ENCODE measurements around the gene CELF6. TPM values are rescaled to one million over a fixed set of nuclear protein-coding genes. Genes with fewer than 3 reads are reported as not detected.
"Not testable (repeated sequence)": the region's sequence is repeated elsewhere in the genome, so short reads cannot be mapped to it uniquely, and the experiment has no call there.

CELF6 gene
- total and polyA plus RNA-seq, 2 donors, result 0.99 to 17.7 TPM

DNA sequence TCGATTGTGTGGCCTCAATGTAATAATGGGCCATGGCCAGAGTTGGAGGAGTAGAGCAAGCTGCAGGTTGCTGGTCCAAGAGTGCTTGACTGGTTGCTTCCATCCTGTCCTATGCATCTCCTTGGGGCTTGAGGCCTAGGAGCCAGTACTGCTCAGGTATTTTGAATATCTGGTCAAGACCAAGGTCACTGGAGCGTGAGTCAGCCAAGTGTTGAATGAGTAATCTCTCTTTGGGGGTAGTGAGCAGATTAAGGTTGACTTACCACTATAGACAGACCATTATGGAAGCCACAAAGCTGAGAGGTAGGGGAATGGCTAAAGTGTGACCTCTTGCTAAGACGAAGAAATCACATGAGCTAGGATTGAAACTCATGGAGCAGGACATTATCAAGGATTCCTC is 38.2 kb downstream of the CELF6 start:
- WGBS, result 96% methylated on average over 3 of the region's 3 CpGs
- Histone ChIP-seq H3K27me3 (ENCODE audit: control insufficient read depth in 2 of 2, insufficient read depth in 1 of 2, low read length in 1 of 2) (no peaks in the 10 kb centered on the region), H3K4me3 (ENCODE audit: low read length in 2 of 2) (no peak overlapping the region), H3K36me3 (ENCODE audit: control insufficient read depth in 2 of 2, insufficient read depth in 2 of 2, low read length in 1 of 2) (no peaks in the 10 kb centered on the region), H3K9me3 (ENCODE audit: control insufficient read depth in 2 of 2, insufficient read depth in 1 of 2, low read length in 1 of 2) (no peaks in the 10 kb centered on the region), H3K27ac (ENCODE audit: low read depth in 1 of 2, low read length in 1 of 2) (no peak overlapping the region), H3K4me1 (ENCODE audit: control insufficient read depth in 2 of 2, insufficient read depth in 2 of 2, low read length in 2 of 2) (no peaks in the 10 kb centered on the region)
- no peak for DNase-seq (ENCODE audit: low read depth in 6 of 9, low spot score in 9 of 9)

DNA sequence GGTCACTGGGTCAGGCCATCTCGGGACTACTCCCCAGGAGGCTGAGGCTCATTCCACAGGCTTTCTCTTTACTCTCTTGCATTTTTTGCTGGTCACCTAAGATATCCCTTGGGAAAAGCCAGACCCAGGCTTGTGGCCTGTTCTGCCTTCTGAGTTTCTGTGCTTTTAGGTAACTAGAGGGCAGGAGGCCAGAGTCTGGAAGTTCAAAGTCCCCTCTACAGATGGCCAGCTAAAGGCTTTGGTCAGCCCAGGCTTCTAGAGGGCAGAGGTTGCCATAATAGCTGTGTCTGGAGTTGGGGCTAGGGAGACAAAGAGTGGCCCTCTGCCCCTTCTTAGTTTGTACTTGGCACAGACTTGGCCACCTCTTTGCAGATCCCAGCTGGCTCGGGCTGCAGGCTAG is 39.2 kb downstream of the CELF6 start:
- no peaks in the 10 kb centered on the region for H3K36me3 ChIP-seq (ENCODE audit: control insufficient read depth in 2 of 2, insufficient read depth in 2 of 2, low read length in 1 of 2)
- H3K27me3 ChIP-seq (ENCODE audit: control insufficient read depth in 2 of 2, insufficient read depth in 1 of 2, low read length in 1 of 2), result no peaks in the 10 kb centered on the region
- no peaks in the 10 kb centered on the region for H3K9me3 ChIP-seq (ENCODE audit: control insufficient read depth in 2 of 2, insufficient read depth in 1 of 2, low read length in 1 of 2)
- H3K4me3 ChIP-seq (ENCODE audit: low read length in 2 of 2), result no peak overlapping the region
- WGBS, result 90% methylated on average over 2 of the region's 2 CpGs
- H3K4me1 ChIP-seq (ENCODE audit: control insufficient read depth in 2 of 2, insufficient read depth in 2 of 2, low read length in 2 of 2), result no peaks in the 10 kb centered on the region
- H3K27ac ChIP-seq (ENCODE audit: low read depth in 1 of 2, low read length in 1 of 2), result no peak overlapping the region
- no peak for DNase-seq (ENCODE audit: low read depth in 6 of 9, low spot score in 9 of 9)

- DNase-seq (ENCODE audit: low read depth in 6 of 9, low spot score in 9 of 9), result no peak
- Histone ChIP-seq H3K4me3 (ENCODE audit: low read length in 2 of 2) (no peak overlapping the region), H3K36me3 (ENCODE audit: control insufficient read depth in 2 of 2, insufficient read depth in 2 of 2, low read length in 1 of 2) (no peaks in the 10 kb centered on the region), H3K4me1 (ENCODE audit: control insufficient read depth in 2 of 2, insufficient read depth in 2 of 2, low read length in 2 of 2) (no peaks in the 10 kb centered on the region), H3K27me3 (ENCODE audit: control insufficient read depth in 2 of 2, insufficient read depth in 1 of 2, low read length in 1 of 2) (no peaks in the 10 kb centered on the region), H3K9me3 (ENCODE audit: control insufficient read depth in 2 of 2, insufficient read depth in 1 of 2, low read length in 1 of 2) (no peaks in the 10 kb centered on the region), H3K27ac (ENCODE audit: low read depth in 1 of 2, low read length in 1 of 2) (no peak overlapping the region)
- 98% methylated on average over 1 of the region's 1 CpG for whole genome bisulfite sequencing
Observed at GRCh38 chr15:72278737-72279136, 41.2 kb downstream of the CELF6 start.

DNA sequence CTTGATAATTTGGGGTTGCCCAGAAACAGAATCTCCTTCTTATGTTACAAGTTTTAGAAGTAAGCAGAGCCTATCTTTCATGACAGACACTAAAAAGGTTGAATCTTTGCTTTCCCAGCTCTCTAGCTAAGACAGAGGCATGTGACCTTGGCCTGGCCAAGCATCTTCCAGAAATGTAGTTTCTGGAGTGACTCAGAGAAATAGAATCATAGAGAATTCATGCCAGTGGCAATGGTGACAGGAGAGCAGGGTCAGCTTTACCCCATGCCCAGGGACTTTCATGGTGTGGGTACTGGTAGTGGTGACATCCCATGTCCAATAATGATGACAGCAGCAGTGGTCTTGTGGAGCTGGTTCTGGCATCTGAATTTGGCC is 43.6 kb downstream of the CELF6 start:
- no peak for DNase-seq (ENCODE audit: low read depth in 6 of 9, low spot score in 9 of 9)
- Histone ChIP-seq H3K4me3 (ENCODE audit: low read length in 2 of 2) (no peak overlapping the region), H3K9me3 (ENCODE audit: control insufficient read depth in 2 of 2, insufficient read depth in 1 of 2, low read length in 1 of 2) (no peaks in the 10 kb centered on the region), H3K27me3 (ENCODE audit: control insufficient read depth in 2 of 2, insufficient read depth in 1 of 2, low read length in 1 of 2) (no peaks in the 10 kb centered on the region), H3K4me1 (ENCODE audit: control insufficient read depth in 2 of 2, insufficient read depth in 2 of 2, low read length in 2 of 2) (peaks cover 11 to 14% of the 10 kb centered on the region in 2 donors), H3K27ac (ENCODE audit: low read depth in 1 of 2, low read length in 1 of 2) (no peak overlapping the region), H3K36me3 (ENCODE audit: control insufficient read depth in 2 of 2, insufficient read depth in 2 of 2, low read length in 1 of 2) (no peaks in the 10 kb centered on the region)

GRCh38 chr15:72275635-72276325 is 44.2 kb downstream of the CELF6 start:
- H3K9me3 ChIP-seq (ENCODE audit: control insufficient read depth in 2 of 2, insufficient read depth in 1 of 2, low read length in 1 of 2); H3K4me3 ChIP-seq (ENCODE audit: low read length in 2 of 2); H3K27me3 ChIP-seq (ENCODE audit: control insufficient read depth in 2 of 2, insufficient read depth in 1 of 2, low read length in 1 of 2); H3K36me3 ChIP-seq (ENCODE audit: control insufficient read depth in 2 of 2, insufficient read depth in 2 of 2, low read length in 1 of 2); DNase-seq (ENCODE audit: low read depth in 6 of 9, low spot score in 9 of 9); H3K27ac ChIP-seq (ENCODE audit: low read depth in 1 of 2, low read length in 1 of 2): not testable (repeated sequence)
- H3K4me1 ChIP-seq (ENCODE audit: control insufficient read depth in 2 of 2, insufficient read depth in 2 of 2, low read length in 2 of 2), result peaks cover 11 to 19% of the 10 kb centered on the region in 2 donors

DNA sequence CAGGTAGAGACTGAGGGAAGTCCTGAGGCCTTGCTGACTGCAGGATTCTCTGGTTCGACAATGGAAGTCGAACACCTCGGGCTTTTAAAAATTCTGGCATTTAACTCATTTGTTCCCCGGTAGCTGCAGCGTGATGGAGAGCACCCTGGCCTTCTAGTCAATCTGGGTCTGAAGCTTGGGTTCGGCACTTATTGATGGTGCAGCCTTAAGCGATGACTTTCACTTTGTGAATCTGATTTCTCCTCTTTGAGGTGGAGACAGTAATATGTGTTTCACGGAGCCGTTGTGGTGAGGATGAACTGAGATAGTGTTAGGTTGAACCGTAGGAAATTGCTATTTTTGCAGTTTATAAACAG is 47.0 kb downstream of the CELF6 start:
- Histone ChIP-seq H3K27me3 (ENCODE audit: control insufficient read depth in 2 of 2, insufficient read depth in 1 of 2, low read length in 1 of 2) (no peaks in the 10 kb centered on the region), H3K9me3 (ENCODE audit: control insufficient read depth in 2 of 2, insufficient read depth in 1 of 2, low read length in 1 of 2) (no peaks in the 10 kb centered on the region), H3K4me3 (ENCODE audit: low read length in 2 of 2) (peak overlapping the region; percentile 34 to 86), H3K27ac (ENCODE audit: low read depth in 1 of 2, low read length in 1 of 2) (peak overlapping the region in 1 of 2 donors; percentile 67), H3K4me1 (ENCODE audit: control insufficient read depth in 2 of 2, insufficient read depth in 2 of 2, low read length in 2 of 2) (peaks cover 11 to 21% of the 10 kb centered on the region in 2 donors), H3K36me3 (ENCODE audit: control insufficient read depth in 2 of 2, insufficient read depth in 2 of 2, low read length in 1 of 2) (peaks cover 0 to 4% of the 10 kb centered on the region in 2 donors)
- 63% methylated on average over 10 of the region's 10 CpGs for WGBS
- no peak for DNase-seq (ENCODE audit: low read depth in 6 of 9, low spot score in 9 of 9)

DNA sequence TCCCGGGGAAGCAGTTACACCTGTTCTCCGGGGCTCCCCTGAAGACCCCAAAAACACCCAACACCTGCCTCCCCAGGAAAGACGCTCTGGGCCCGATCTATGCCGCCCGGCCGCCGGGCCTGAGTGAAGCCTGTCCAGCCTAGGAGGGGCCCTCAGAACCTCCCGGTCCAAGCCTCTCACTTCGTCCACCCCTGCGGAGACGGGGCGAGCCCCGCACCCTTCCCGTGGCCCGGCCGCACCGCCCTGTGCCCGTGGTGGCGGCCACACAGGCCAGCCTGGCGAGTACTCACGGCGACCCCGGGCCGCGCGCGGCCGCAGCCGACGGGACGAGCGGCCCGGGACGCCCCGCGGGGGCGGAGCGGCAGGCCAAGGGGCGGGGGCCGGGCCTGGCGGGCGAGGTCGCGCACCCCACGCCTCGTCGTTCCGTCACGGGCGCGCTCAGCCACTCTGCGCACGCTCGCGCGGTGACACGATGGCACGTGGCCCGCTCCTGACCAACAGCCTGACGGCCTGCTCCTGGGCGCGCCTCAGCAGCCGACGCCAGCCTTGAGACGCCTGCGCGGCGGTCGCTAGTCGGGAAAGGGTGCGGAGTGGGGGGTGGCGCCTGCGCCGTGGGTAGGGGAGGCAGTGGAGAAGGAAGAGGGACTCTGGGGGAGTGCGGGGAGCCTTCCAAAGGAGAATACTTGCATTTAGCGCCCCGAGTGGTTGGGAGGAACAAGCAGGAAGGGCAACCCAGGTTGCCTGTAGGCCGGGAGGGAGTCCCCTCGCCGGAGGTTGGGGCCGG is 47.6 kb downstream of the CELF6 start, which contains the start of gene PARP6:
Gene PARP6, minus strand, starts transcription at position 342 of the 784 bp plus-strand sequence. CDS start 5,077 bp downstream, outside the sequence.
- peak; percentile 88 to 98 (median 95) for DNase-seq (ENCODE audit: low read depth in 6 of 9, low spot score in 9 of 9)
- Histone ChIP-seq H3K27me3 (ENCODE audit: control insufficient read depth in 2 of 2, insufficient read depth in 1 of 2, low read length in 1 of 2) (no peaks in the 10 kb centered on the region), H3K27ac (ENCODE audit: low read depth in 1 of 2, low read length in 1 of 2) (peak within 1 kb of the TSS; percentile 73 to 94), H3K9me3 (ENCODE audit: control insufficient read depth in 2 of 2, insufficient read depth in 1 of 2, low read length in 1 of 2) (no peaks in the 10 kb centered on the region), H3K36me3 (ENCODE audit: control insufficient read depth in 2 of 2, insufficient read depth in 2 of 2, low read length in 1 of 2) (peaks cover under 1 to 8% of the 10 kb centered on the region in 2 donors), H3K4me3 (ENCODE audit: low read length in 2 of 2) (peak within 1 kb of the TSS; percentile 77 to 86), H3K4me1 (ENCODE audit: control insufficient read depth in 2 of 2, insufficient read depth in 2 of 2, low read length in 2 of 2) (peaks cover 11 to 21% of the 10 kb centered on the region in 2 donors)
- under 1% methylated on average over 82 of the region's 82 CpGs for WGBS

DNA sequence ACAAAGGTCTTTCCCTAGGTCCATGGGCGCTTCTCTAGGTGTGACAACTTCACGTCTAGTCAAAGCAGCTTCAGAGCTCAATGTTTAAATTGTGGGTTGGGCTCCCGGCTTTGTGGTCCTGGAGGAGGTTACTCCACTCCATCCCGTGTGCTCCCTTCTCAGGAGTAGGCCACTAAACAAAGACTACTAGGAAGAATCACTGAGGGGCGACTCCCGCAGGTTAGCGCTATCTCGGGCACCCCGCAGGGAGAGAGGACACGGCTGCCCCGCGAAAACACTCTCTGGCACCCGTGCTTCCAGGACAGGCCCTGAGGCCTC is 48.1 kb downstream of the CELF6 start:
- Histone ChIP-seq H3K4me3 (ENCODE audit: low read length in 2 of 2) (peak overlapping the region; percentile 77 to 86), H3K36me3 (ENCODE audit: control insufficient read depth in 2 of 2, insufficient read depth in 2 of 2, low read length in 1 of 2) (peaks cover 6 to 10% of the 10 kb centered on the region in 2 donors), H3K27me3 (ENCODE audit: control insufficient read depth in 2 of 2, insufficient read depth in 1 of 2, low read length in 1 of 2) (no peaks in the 10 kb centered on the region), H3K9me3 (ENCODE audit: control insufficient read depth in 2 of 2, insufficient read depth in 1 of 2, low read length in 1 of 2) (no peaks in the 10 kb centered on the region), H3K4me1 (ENCODE audit: control insufficient read depth in 2 of 2, insufficient read depth in 2 of 2, low read length in 2 of 2) (peaks cover 11 to 21% of the 10 kb centered on the region in 2 donors), H3K27ac (ENCODE audit: low read depth in 1 of 2, low read length in 1 of 2) (peak overlapping the region; percentile 73 to 94)
- WGBS, result 5% methylated on average over 13 of the region's 13 CpGs
- peak in 3 of 9 donors; percentile 2 to 14 (median 13) for DNase-seq (ENCODE audit: low read depth in 6 of 9, low spot score in 9 of 9)

DNA sequence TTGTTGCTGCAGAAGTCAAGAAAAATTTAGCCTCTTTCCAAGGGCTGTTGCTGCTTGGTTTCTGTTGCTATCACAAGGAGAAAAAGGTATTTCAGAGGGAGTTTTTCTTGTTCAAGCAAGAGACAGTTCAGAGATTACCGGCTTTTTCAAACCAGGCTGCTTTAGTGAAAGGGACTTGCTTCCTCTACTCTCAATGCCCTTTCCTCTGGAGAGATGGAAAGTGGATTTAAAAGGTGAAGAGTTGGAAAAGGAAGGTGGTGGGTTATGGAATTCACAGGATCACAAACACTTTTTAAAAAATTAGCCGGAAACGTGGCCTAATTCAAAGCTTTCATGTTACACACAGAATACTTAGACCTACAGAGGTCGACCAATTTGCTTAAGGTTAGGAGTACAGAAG is 48.7 kb downstream of the CELF6 start:
- Histone ChIP-seq H3K4me3 (ENCODE audit: low read length in 2 of 2) (no peak overlapping the region), H3K27me3 (ENCODE audit: control insufficient read depth in 2 of 2, insufficient read depth in 1 of 2, low read length in 1 of 2) (no peaks in the 10 kb centered on the region), H3K4me1 (ENCODE audit: control insufficient read depth in 2 of 2, insufficient read depth in 2 of 2, low read length in 2 of 2) (peaks cover 11 to 21% of the 10 kb centered on the region in 2 donors), H3K27ac (ENCODE audit: low read depth in 1 of 2, low read length in 1 of 2) (no peak overlapping the region), H3K36me3 (ENCODE audit: control insufficient read depth in 2 of 2, insufficient read depth in 2 of 2, low read length in 1 of 2) (peaks cover 12 to 17% of the 10 kb centered on the region in 2 donors), H3K9me3 (ENCODE audit: control insufficient read depth in 2 of 2, insufficient read depth in 1 of 2, low read length in 1 of 2) (no peaks in the 10 kb centered on the region)
- no peak for DNase-seq (ENCODE audit: low read depth in 6 of 9, low spot score in 9 of 9)
- WGBS, result 97% methylated on average over 4 of the region's 4 CpGs
